ENCODE measurements around the gene SMIM1. TPM values are rescaled to one million over a fixed set of nuclear protein-coding genes. Genes with fewer than 3 reads are reported as not detected.

The SMIM1 gene
- total and polyA plus RNA-seq, 9 of the 15 experiments (the other 6 are each of a cell fraction or from before 2014, with no cell fraction given): 2.3 to 125 (median 24.3) TPM

DNA sequence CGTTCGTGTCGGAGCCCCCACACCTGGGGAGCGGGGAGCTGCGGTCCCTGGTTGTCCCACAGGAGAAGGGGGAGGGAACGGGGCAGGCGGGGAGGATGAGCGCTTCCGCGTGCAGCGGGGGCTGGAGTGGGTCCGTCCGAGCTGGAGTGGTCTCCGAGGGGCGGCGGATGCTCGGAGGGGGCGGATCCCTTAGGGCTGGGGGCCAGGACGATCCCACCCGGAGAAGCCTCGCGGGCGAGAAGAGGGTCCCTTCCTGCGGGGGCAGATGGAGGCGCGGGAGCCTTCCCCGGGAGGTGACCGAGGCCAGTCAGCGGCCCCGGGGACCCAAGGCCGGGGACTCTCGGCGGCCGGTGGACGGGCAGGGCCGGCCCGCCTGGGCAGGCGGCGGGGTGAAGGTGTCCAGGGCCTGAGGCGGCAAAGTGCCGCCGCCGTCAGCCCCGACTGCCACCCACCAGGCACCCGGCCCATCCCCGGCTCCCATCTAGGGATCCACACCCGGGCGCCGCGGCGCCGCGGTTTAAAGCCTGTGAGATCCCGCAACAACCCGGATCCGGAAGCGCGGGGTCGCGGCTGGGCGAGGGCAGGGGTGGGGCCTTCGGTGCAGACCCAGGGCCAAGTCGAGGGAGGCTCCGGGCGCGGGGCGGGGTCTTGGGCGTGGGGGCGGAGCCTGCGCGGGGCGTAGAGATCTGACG is 25.6 kb upstream of the SMIM1 start (continued):
- TF ChIP-seq SIN3A (IDR thresholded peaks at IDR 0.05; ENCODE audit: borderline replicate concordance in 2 of 2, control insufficient read depth in 1 of 2, low read depth in 2 of 2, low read length in 2 of 2): no peak; a peak in 1 of 4 replicates
- TF ChIP-seq SRSF9 (IDR thresholded peaks at IDR 0.05; ENCODE audit: borderline replicate concordance, low read depth, low read length): no peak
- TF ChIP-seq TAL1 (IDR thresholded peaks at IDR 0.05): no peak
- peak; percentile 60 for TF ChIP-seq HMGN3 (IDR thresholded peaks at IDR 0.05; ENCODE audit: borderline replicate concordance, extremely low read depth, insufficient read length, low read depth, low read length)
- peak; percentile 21 for TF ChIP-seq HNRNPLL (IDR thresholded peaks at IDR 0.05; ENCODE audit: low read depth, low read length, poor library complexity, severe bottlenecking)
- peak; percentile 28 for TF ChIP-seq PCBP1 (IDR thresholded peaks at IDR 0.05; ENCODE audit: low read depth, low read length, poor library complexity, severe bottlenecking)
- TF ChIP-seq SIN3B (IDR thresholded peaks at IDR 0.05; ENCODE audit: low read depth): peak; percentile 87
- TF ChIP-seq BRF1 (IDR thresholded peaks at IDR 0.05; ENCODE audit: borderline replicate concordance, extremely low read depth, insufficient read length): no peak
- peak; percentile 65 for TF ChIP-seq HCFC1 (IDR thresholded peaks at IDR 0.05; ENCODE audit: low read depth, low read length)
- no peak for TF ChIP-seq NFRKB (IDR thresholded peaks at IDR 0.05; ENCODE audit: low read depth)
- peak; percentile 15; the same call in 1 of the 2 replicates for TF ChIP-seq CREB1 (IDR thresholded peaks at IDR 0.05)
- TF ChIP-seq CREB1 (CRISPR knock-in tag; IDR thresholded peaks at IDR 0.05): no peak
- TF ChIP-seq TBP (optimal IDR thresholded peaks at IDR 0.05; ENCODE audit: low read depth, low read length): peak; percentile 54
- 0 out of 2 replicates have a peak, but pooled peaks have one; percentile 28 for TF ChIP-seq MYC (IDR thresholded peaks at IDR 0.05; ENCODE audit: low read depth, low read length)
- no peak for TF ChIP-seq MYC (CRISPR knock-in tag; IDR thresholded peaks at IDR 0.05; ENCODE audit: borderline replicate concordance, low read depth)
- TF ChIP-seq KAT7 (CRISPR knock-in tag; IDR thresholded peaks at IDR 0.05; ENCODE audit: borderline replicate concordance): peak; percentile 48; the same call in 1 of the 2 replicates
- TF ChIP-seq MBD1 (CRISPR knock-in tag; IDR thresholded peaks at IDR 0.05): no peak
- peak; percentile 54 for TF ChIP-seq KDM5B (IDR thresholded peaks at IDR 0.05; ENCODE audit: insufficient replicate concordance, low read depth, low read length)
- no peak for TF ChIP-seq TCFL5 (CRISPR knock-in tag; conservative IDR thresholded peaks at IDR 0.05)
- peak; percentile 68 for TF ChIP-seq U2AF1 (optimal IDR thresholded peaks at IDR 0.05; ENCODE audit: low read depth, low read length)
- TF ChIP-seq MECOM (CRISPR knock-in tag; IDR thresholded peaks at IDR 0.05): no peak
- TF ChIP-seq ESRRA (IDR thresholded peaks at IDR 0.05; ENCODE audit: borderline replicate concordance, low read depth): peak; percentile 47; the same call in 1 of the 2 replicates
- TF ChIP-seq SAP30 (IDR thresholded peaks at IDR 0.05; ENCODE audit: borderline replicate concordance, insufficient read depth, low read depth, low read length, poor library complexity, severe bottlenecking): peak; percentile 89
- TF ChIP-seq RB1 (IDR thresholded peaks at IDR 0.05; ENCODE audit: low read depth): peak; percentile 51; the same call in 1 of the 2 replicates
- TF ChIP-seq LCOR (CRISPR knock-in tag; IDR thresholded peaks at IDR 0.05): no peak
- TF ChIP-seq, protein P1, sequence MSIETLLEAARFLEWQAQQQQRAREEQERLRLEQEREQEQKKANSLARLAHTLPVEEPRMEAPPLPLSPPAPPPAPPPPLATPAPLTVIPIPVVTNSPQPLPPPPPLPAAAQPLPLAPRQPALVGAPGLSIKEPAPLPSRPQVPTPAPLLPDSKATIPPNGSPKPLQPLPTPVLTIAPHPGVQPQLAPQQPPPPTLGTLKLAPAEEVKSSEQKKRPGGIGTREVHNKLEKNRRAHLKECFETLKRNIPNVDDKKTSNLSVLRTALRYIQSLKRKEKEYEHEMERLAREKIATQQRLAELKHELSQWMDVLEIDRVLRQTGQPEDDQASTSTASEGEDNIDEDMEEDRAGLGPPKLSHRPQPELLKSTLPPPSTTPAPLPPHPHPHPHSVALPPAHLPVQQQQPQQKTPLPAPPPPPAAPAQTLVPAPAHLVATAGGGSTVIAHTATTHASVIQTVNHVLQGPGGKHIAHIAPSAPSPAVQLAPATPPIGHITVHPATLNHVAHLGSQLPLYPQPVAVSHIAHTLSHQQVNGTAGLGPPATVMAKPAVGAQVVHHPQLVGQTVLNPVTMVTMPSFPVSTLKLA (conservative IDR thresholded peaks at IDR 0.05): peak; percentile 33 to 63; a peak in 2 of 4 replicates
